IMR-90 (cell line): ENCODE results near the gene AAK1. TPM values are rescaled to one million over a fixed set of nuclear protein-coding genes. Genes with fewer than 3 reads are reported as not detected.

ENCODE experiments used
- ATAC-seq: fragments of 200-7000 bp; cut with Tn5 transposase; 2 replicates; pipeline ENCODE4 v1.9.1; 2020; ENCODE audit warnings: low read depth, mild to moderate bottlenecking, moderate library complexity
- BruUV-seq: library from RNA; stranded (reverse); fragments of 400-500 nt; replicated peaks from 2 replicates; lab custom pipeline; 2021; lab: Mats Ljungman, UMichigan
- CTCF ChIA-PET: fragments of 300-600 bp; formaldehyde crosslinking; extraction: SDS; loops from one replicate; lab custom pipeline; 2021; ENCODE audit warnings: antibody characterized with exemption; lab: Yijun Ruan, JAX
- POLR2A ChIA-PET: fragments of 300-600 bp; sonication (Branson Sonifier 250); formaldehyde crosslinking; loops from one replicate; lab custom pipeline; 2022; ENCODE audit warnings: antibody characterized with exemption; ENCODE audit not compliant: unreplicated experiment; lab: Charles Lee
- DNase-seq: peaks from one replicate; pipeline ENCODE4 v3.0.0; 2013
- H2AFZ ChIP-seq: replicated peaks from 2 replicates; pipeline ENCODE3; 2013; ENCODE audit warnings: low read length, mild to moderate bottlenecking; ENCODE audit not compliant: poor library complexity
- H2AK5ac ChIP-seq: 2 replicates; pipeline ENCODE4 v1.6.1; 2013; ENCODE audit warnings: low read depth, low read length, inconsistent platforms
- H2AK9ac ChIP-seq: replicated peaks from 2 replicates; pipeline ENCODE3; 2013; ENCODE audit warnings: mild to moderate bottlenecking, low read depth, low read length, moderate library complexity; ENCODE audit not compliant: poor library complexity
- H2BK120ac ChIP-seq: 2 replicates; pipeline ENCODE4 v1.6.1; 2013; ENCODE audit warnings: low read depth, low read length, inconsistent platforms
- H2BK15ac ChIP-seq: 3 replicates; pipeline ENCODE4 v1.6.1; 2013; ENCODE audit warnings: low read depth, low read length, inconsistent platforms
- H2BK20ac ChIP-seq: 2 replicates; pipeline ENCODE4 v1.6.1; 2013; ENCODE audit warnings: low read depth, mild to moderate bottlenecking, inconsistent platforms, low read length, moderate library complexity
- H2BK5ac ChIP-seq: 2 replicates; pipeline ENCODE4 v1.6.1; 2013; ENCODE audit warnings: mild to moderate bottlenecking, low read depth, low read length, inconsistent platforms; ENCODE audit not compliant: poor library complexity, severe bottlenecking
- H3K14ac ChIP-seq: replicated peaks from 2 replicates; pipeline ENCODE4 v1.6.1; 2013; ENCODE audit warnings: low read depth, low read length, inconsistent platforms
- H3K18ac ChIP-seq: 2 replicates; pipeline ENCODE4 v1.6.1; 2013; ENCODE audit warnings: low read depth, low read length, control low read depth
- H3K23ac ChIP-seq: 2 replicates; pipeline ENCODE4 v1.6.1; 2013; ENCODE audit warnings: low read depth, low read length, inconsistent platforms
- H3K27ac ChIP-seq: 2 replicates; pipeline ENCODE4 v1.5.1; 2013; ENCODE audit warnings: mild to moderate bottlenecking, control low read depth, low read length; ENCODE audit not compliant: insufficient read depth
- H3K27me3 ChIP-seq: 2 replicates; pipeline ENCODE4 v1.6.1; 2013; ENCODE audit warnings: low read length; ENCODE audit not compliant: control insufficient read depth, insufficient read depth
- H3K36me3 ChIP-seq: 2 replicates; pipeline ENCODE4 v1.6.1; 2013; ENCODE audit warnings: low read length, mixed read lengths; ENCODE audit not compliant: control insufficient read depth, insufficient read depth
- H3K4ac ChIP-seq: 2 replicates; pipeline ENCODE4 v1.6.1; 2013; ENCODE audit warnings: low read depth, low read length, inconsistent platforms
- H3K4me1 ChIP-seq: 2 replicates; pipeline ENCODE4 v1.6.1; 2013; ENCODE audit warnings: low read length, mixed read lengths; ENCODE audit not compliant: control insufficient read depth, insufficient read depth
- H3K4me2 ChIP-seq: 2 replicates; pipeline ENCODE4 v1.6.1; 2013; ENCODE audit warnings: low read depth, mild to moderate bottlenecking, control low read depth, low read length, moderate library complexity
- H3K4me3 ChIP-seq: 2 replicates; pipeline ENCODE4 v1.5.1; 2013; ENCODE audit warnings: low read depth, mild to moderate bottlenecking, control low read depth, low read length, moderate library complexity; ENCODE audit not compliant: insufficient read depth
- H3K56ac ChIP-seq: 2 replicates; pipeline ENCODE4 v1.6.1; 2013; ENCODE audit warnings: low read length, inconsistent platforms; ENCODE audit not compliant: insufficient read depth; ENCODE audit errors: extremely low read depth
- H3K79me1 ChIP-seq, 2 experiments: 2 replicates each; pipeline ENCODE4 v1.6.1; 2013; ENCODE audit warnings: low read length in 2 of 2, inconsistent platforms in 1 of 2, low read depth in 1 of 2
- H3K9ac ChIP-seq: 2 replicates; pipeline ENCODE4 v1.6.1; 2013; ENCODE audit warnings: low read depth, low read length, control low read depth
- H3K9me1 ChIP-seq: 2 replicates; pipeline ENCODE4 v1.6.1; 2013; ENCODE audit warnings: low read length, inconsistent platforms; ENCODE audit not compliant: insufficient read depth
- H3K9me3 ChIP-seq: 2 replicates; pipeline ENCODE4 v1.6.1; 2013; ENCODE audit warnings: low read length; ENCODE audit not compliant: control insufficient read depth, insufficient read depth
- H4K20me1 ChIP-seq: 2 replicates; pipeline ENCODE4 v1.6.1; 2013; ENCODE audit warnings: low read length, inconsistent platforms; ENCODE audit not compliant: insufficient read depth
- H4K5ac ChIP-seq: 2 replicates; pipeline ENCODE4 v1.6.1; 2013; ENCODE audit warnings: mild to moderate bottlenecking, low read depth, low read length, control low read depth
- H4K8ac ChIP-seq, 2 experiments: 2 replicates each; pipeline ENCODE4 v1.6.1; 2013; ENCODE audit warnings: low read depth in 2 of 2, low read length in 2 of 2, control low read depth in 1 of 2, inconsistent platforms in 1 of 2
- H4K91ac ChIP-seq: 2 replicates; pipeline ENCODE4 v1.6.1; 2013; ENCODE audit warnings: low read depth, low read length, inconsistent platforms; ENCODE audit not compliant: insufficient read depth
- BHLHE40 ChIP-seq: fragments of 150-350 bp; IDR thresholded peaks from 2 replicates; pipeline ENCODE4 v1.6.1; 2016; ENCODE audit warnings: mild to moderate bottlenecking, low read depth, low read length
- CEBPB ChIP-seq: IDR thresholded peaks from 2 replicates; pipeline ENCODE4 v1.6.1; 2012; ENCODE audit warnings: low read depth, low read length, improper control_type of control experiment
- CHD1 ChIP-seq: IDR thresholded peaks from 2 replicates; pipeline ENCODE4 v1.6.1; 2012; ENCODE audit warnings: low read depth, low read length, improper control_type of control experiment
- ELK1 ChIP-seq: fragments of 150-350 bp; IDR thresholded peaks from 2 replicates; pipeline ENCODE4 v1.6.1; 2016; ENCODE audit warnings: low read depth, mild to moderate bottlenecking, low read length, moderate library complexity, borderline replicate concordance
- FOS ChIP-seq: fragments of 150-350 bp; IDR thresholded peaks from 2 replicates; pipeline ENCODE4 v1.6.1; 2016; ENCODE audit warnings: low read depth, low read length
- MAFK ChIP-seq: IDR thresholded peaks from 2 replicates; pipeline ENCODE4 v1.6.1; 2012; ENCODE audit warnings: low read depth, low read length, improper control_type of control experiment
- MAZ ChIP-seq: IDR thresholded peaks from 2 replicates; pipeline ENCODE4 v1.6.1; 2012; ENCODE audit warnings: low read depth, mild to moderate bottlenecking, low read length, improper control_type of control experiment, moderate library complexity, borderline replicate concordance
- MXI1 ChIP-seq: IDR thresholded peaks from 2 replicates; pipeline ENCODE4 v1.6.1; 2012; ENCODE audit warnings: low read depth, mild to moderate bottlenecking, low read length, moderate library complexity, borderline replicate concordance
- NFE2L2 ChIP-seq: fragments of 150-350 bp; IDR thresholded peaks from 2 replicates; pipeline ENCODE4 v1.6.1; 2016; ENCODE audit warnings: low read depth, mild to moderate bottlenecking, low read length
- POLR2A ChIP-seq: IDR thresholded peaks from 2 replicates; pipeline ENCODE4 v1.6.1; 2012; ENCODE audit warnings: mild to moderate bottlenecking, low read depth, low read length
- RAD21 ChIP-seq: IDR thresholded peaks from 2 replicates; pipeline ENCODE4 v1.6.1; 2012; ENCODE audit warnings: low read length, improper control_type of control experiment
- RCOR1 ChIP-seq: IDR thresholded peaks from 2 replicates; pipeline ENCODE4 v1.6.1; 2012; ENCODE audit warnings: mild to moderate bottlenecking, low read length, improper control_type of control experiment; ENCODE audit not compliant: insufficient replicate concordance
- RFX5 ChIP-seq: IDR thresholded peaks from 2 replicates; pipeline ENCODE4 v1.8.0; 2012; ENCODE audit warnings: low read depth, mild to moderate bottlenecking, low read length, moderate library complexity
- SMC3 ChIP-seq: fragments of 150-350 bp; IDR thresholded peaks from 2 replicates; pipeline ENCODE4 v1.6.1; 2016; ENCODE audit warnings: low read depth, mild to moderate bottlenecking, antibody characterized with exemption, low read length, moderate library complexity
- WGBS, 2 experiments: methylation state at CpG; one replicate each; pipeline versions ENCODE4 v1.1.5 to v1.1.7; 2013; ENCODE audit warnings: missing lambda C conversion rate in 2 of 2; ENCODE audit not compliant: insufficient read length in 1 of 2; ENCODE audit errors: extremely low coverage in 2 of 2; 5-methylcytosine and 5-hydroxymethylcytosine counted together
- dilution Hi-C: fragments of 300-500 bp; cut with HindIII; formaldehyde crosslinking; loops from one replicate; pipeline ENCODE4 v1.14.3; 2018; ENCODE audit warnings: low sequenced_read_pairs; ENCODE audit not compliant: unreplicated experiment
- in situ Hi-C: fragments of 300-500 bp; cut with MboI; formaldehyde crosslinking; loops from 3 replicates; pipeline ENCODE4 v1.14.3; 2019; ENCODE audit warnings: low sequenced_read_pairs, inconsistent platforms, mixed read lengths
- intact Hi-C: fragments of 100-400 bp; cut with micrococcal nuclease; formaldehyde crosslinking; loops from 2 replicates; pipeline ENCODE4 v1.10.0; 2022
- polyA plus RNA-seq, 3 experiments: library from polyadenylated mRNA; depleted of rRNA; stranded (reverse); fragments of >200 nt; gene quantifications; 2 replicates each; pipeline ENCODE4 v1.2.3, GENCODE V29; 2012; ENCODE audit warnings: low replicate concordance in 1 of 3
- total RNA-seq: library from RNA; depleted of rRNA; stranded (reverse); fragments of >200 nt; gene quantifications from 2 replicates; pipeline ENCODE4 v1.2.3, GENCODE V29; 2012
- TF ChIP-seq, protein P1 (sequence below): conservative IDR thresholded peaks from 2 replicates; pipeline ENCODE4 v1.5.1; 2012; ENCODE audit warnings: mild to moderate bottlenecking, low read depth, low read length, improper control_type of control experiment
- TF ChIP-seq, protein P2 (sequence below): fragments of 150-350 bp; IDR thresholded peaks from 2 replicates; pipeline ENCODE4 v1.6.1; 2017; ENCODE audit warnings: mild to moderate bottlenecking, antibody characterized with exemption, low read length, low read depth

The AAK1 gene
- total and polyA plus RNA-seq, 2 of the 4 experiments (the other 2 are of a cell fraction), result 21.9 to 26.5 TPM

DNA sequence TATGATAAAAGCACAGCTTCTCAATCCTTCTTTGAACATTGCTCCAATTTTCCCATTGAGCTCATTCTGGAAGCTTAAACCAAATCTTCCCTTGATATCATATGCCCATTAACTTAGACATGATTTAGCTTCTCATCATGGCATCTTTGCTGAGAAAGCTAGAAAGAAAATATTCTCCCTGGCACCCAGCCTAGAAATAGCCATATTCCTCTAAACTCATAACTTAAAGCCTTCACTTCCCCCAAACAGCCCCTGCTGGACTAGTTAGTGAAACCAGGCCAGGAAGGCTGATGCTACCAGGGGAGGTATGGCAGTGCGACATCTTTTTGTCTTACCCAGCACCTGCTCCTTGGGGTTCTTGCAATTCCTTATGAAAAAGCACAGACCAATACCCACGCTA, 4.3 kb downstream of the AAK1 start:
- no peaks in the 10 kb centered on the region for H3K9me3 ChIP-seq
- WGBS, 2 experiments, result no CpG with 5 or more reads among the region's 2 CpGs
- peaks cover 4% of the 10 kb centered on the region; the same call in 1 of the 2 replicates for H3K36me3 ChIP-seq
- dilution Hi-C loops, result no loop called here
- no peak overlapping the region for H2AK5ac ChIP-seq
- H3K79me1 ChIP-seq, result peaks cover 18 to 80% of the 10 kb centered on the region in 2 experiments
- H3K23ac ChIP-seq, result no peak overlapping the region
- H3K14ac ChIP-seq, result no peak overlapping the region
- no peak overlapping the region for H2BK5ac ChIP-seq
- in situ Hi-C loops, result no loop called here
- intact Hi-C loops, result no loop called here
- H4K5ac ChIP-seq, result no peak overlapping the region
- ChIA-PET POLR2A (no interaction called here), CTCF (interaction anchor here (1.0 kb wide), 1 partner anchor 74 kb away, joined by 3 read pairs; no protein-coding TSS in a partner anchor)
- no peak overlapping the region for H3K9ac ChIP-seq
- H2BK120ac ChIP-seq, result no peak overlapping the region
- no peak overlapping the region for H2BK20ac ChIP-seq
- TF ChIP-seq, protein P1, sequence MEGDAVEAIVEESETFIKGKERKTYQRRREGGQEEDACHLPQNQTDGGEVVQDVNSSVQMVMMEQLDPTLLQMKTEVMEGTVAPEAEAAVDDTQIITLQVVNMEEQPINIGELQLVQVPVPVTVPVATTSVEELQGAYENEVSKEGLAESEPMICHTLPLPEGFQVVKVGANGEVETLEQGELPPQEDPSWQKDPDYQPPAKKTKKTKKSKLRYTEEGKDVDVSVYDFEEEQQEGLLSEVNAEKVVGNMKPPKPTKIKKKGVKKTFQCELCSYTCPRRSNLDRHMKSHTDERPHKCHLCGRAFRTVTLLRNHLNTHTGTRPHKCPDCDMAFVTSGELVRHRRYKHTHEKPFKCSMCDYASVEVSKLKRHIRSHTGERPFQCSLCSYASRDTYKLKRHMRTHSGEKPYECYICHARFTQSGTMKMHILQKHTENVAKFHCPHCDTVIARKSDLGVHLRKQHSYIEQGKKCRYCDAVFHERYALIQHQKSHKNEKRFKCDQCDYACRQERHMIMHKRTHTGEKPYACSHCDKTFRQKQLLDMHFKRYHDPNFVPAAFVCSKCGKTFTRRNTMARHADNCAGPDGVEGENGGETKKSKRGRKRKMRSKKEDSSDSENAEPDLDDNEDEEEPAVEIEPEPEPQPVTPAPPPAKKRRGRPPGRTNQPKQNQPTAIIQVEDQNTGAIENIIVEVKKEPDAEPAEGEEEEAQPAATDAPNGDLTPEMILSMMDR, result no peak
- TF ChIP-seq FOS, result no peak
- no peak for TF ChIP-seq BHLHE40
- no peak for TF ChIP-seq NFE2L2
- TF ChIP-seq SMC3, result no peak
- TF ChIP-seq MAFK, result no peak
- no peak for TF ChIP-seq MAZ
- TF ChIP-seq RAD21, result no peak
- no peak for TF ChIP-seq CEBPB
- TF ChIP-seq, protein P2, sequence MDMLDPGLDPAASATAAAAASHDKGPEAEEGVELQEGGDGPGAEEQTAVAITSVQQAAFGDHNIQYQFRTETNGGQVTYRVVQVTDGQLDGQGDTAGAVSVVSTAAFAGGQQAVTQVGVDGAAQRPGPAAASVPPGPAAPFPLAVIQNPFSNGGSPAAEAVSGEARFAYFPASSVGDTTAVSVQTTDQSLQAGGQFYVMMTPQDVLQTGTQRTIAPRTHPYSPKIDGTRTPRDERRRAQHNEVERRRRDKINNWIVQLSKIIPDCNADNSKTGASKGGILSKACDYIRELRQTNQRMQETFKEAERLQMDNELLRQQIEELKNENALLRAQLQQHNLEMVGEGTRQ, result no peak
- TF ChIP-seq MXI1, result no peak
- no peak for TF ChIP-seq RFX5
- TF ChIP-seq RCOR1, result no peak
- no peak for TF ChIP-seq POLR2A
- TF ChIP-seq ELK1, result no peak
- TF ChIP-seq CHD1, result no peak
- peaks cover 19% of the 10 kb centered on the region for H3K4me1 ChIP-seq
- no peak overlapping the region for H2AFZ ChIP-seq
- H2AK9ac ChIP-seq, result no peak overlapping the region
- H2BK15ac ChIP-seq, result no peak overlapping the region
- no peak overlapping the region for H3K4me3 ChIP-seq
- no peaks in the 10 kb centered on the region for H3K27me3 ChIP-seq
- H3K56ac ChIP-seq, result no peak overlapping the region
- DNase-seq (no peak), ATAC-seq (no peak)
- H3K9me1 ChIP-seq, result peaks cover 30% of the 10 kb centered on the region
- H3K4me2 ChIP-seq, result peak overlapping the region; percentile 33
- no peak overlapping the region for H4K91ac ChIP-seq
- peaks cover 76% of the 10 kb centered on the region for H4K20me1 ChIP-seq
- no TSS peak for BruUV-seq
- H3K4ac ChIP-seq, result no peak overlapping the region
- no peak overlapping the region for H4K8ac ChIP-seq
- no peak overlapping the region for H3K27ac ChIP-seq
- no peak overlapping the region for H3K18ac ChIP-seq
